Lower leg skin (tissue), 3 donors: ENCODE measurements around the gene FRS2.

Source experiments
- CTCF ChIP-seq, 3 donors: fragments of 450-650 bp; IDR thresholded peaks; one replicate each; pipeline ENCODE4 v1.5.1; 2016; ENCODE audit warnings: antibody characterized with exemption in 3 of 3, mild to moderate bottlenecking in 3 of 3, moderate library complexity in 2 of 3
- POLR2A ChIP-seq, 2 donors: fragments of 450-650 bp; IDR thresholded peaks; one replicate each; pipeline ENCODE4 v1.6.1; 2016 to 2017; ENCODE audit warnings: antibody characterized with exemption in 2 of 2, mild to moderate bottlenecking in 1 of 2, moderate library complexity in 1 of 2

- TF ChIP-seq POLR2A (IDR thresholded peaks at IDR 0.05) (no peak), CTCF (IDR thresholded peaks at IDR 0.05) (no peak)
Measured at GRCh38 chr12:69509308-69509736, 39.1 kb downstream of the FRS2 start.
